Measurements from ENCODE around the gene TRAF6.

TRAF6 gene

DNA sequence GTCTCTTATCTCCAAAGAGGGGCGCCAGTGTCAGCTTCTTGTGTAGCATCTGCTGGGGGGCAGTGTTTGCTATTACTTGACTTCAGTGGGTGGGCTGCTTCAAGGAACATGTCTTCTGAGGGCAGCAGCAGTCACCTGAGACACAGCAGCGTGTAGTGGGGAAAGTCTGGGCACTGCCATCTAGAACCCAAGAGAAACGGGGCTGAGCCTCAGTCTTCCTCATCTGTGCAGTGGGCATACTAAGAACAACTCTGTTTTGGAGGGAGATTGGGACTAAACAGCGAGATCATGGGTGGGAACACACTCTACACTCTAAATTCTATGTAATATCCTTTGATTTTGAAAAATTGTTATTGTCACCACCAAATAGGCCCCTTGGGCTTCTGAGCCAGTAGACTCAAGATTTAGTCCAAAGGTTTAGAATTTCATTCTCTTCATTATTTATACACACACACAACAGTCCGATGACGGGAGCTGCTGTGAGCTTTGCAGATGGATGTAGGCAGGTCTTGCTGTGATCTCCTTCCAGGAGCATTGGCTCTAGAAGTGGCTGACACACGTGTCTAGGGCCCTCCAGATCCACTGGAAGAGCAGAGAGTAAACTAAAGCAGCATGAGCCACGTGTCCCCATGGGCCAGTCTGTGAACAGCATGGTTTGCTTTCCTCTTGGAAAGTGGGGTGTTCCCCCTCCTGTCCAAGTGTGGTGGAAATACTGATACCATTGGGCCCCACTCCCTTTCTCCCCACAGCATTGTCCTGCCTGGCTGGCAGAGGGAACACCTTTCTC, 51.8 kb downstream of the TRAF6 start:
- no peak for DNase-seq (ENCODE audit: low spot score)

GRCh38 chr11:36456156-36456555, 53.9 kb downstream of the TRAF6 start:
- no peak for DNase-seq (ENCODE audit: low spot score)

GRCh38 chr11:36455658-36456111, 54.4 kb downstream of the TRAF6 start:
- DNase-seq (ENCODE audit: low spot score): peak; percentile 59

- no peak for DNase-seq (ENCODE audit: low spot score)
These were observed 55.0 kb downstream of the TRAF6 start for GRCh38 chr11:36454941-36455631.

GRCh38 chr11:36454551-36454940, 55.5 kb downstream of the TRAF6 start:
- no peak for DNase-seq (ENCODE audit: low spot score)

- no peak for DNase-seq (ENCODE audit: low spot score)
These were observed 56.4 kb downstream of the TRAF6 start for GRCh38 chr11:36453678-36454077.

GRCh38 chr11:36452961-36453360, 57.1 kb downstream of the TRAF6 start:
- DNase-seq (ENCODE audit: low spot score): no peak

DNA sequence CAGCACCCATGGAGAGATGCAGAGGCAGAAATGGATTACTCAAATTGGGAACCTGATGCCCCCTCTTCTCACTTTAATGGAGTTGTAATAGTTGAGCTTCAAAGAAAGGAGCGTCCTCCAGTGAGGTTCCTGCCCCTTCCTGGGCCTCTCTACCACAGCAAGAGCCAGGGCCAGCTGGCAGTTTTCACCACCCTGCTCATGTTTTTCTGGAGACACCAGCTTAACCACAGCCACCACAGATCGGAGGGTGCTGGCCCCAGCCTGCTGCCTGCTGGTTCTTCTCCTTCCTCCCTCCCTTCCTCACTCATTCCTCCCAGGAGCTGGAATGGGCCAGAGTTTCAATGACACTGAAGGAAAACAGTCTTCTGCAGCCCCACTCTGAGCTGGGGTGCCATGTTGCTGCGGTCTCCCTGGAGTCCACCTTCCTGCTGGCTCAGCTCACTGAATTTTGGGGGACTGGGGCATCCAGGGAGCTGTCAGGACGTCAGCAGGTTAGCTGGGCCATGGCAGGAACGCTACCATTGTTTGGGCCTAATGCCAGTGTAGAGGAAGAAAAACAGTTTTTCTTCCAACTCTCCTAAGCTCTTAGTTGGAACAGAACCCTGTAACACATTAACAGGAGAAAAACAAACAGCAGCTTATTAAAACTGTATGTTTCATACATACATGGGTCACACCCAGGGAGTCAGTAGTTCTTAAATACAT, 57.7 kb downstream of the TRAF6 start:
- no peak for DNase-seq (ENCODE audit: low spot score)

DNA sequence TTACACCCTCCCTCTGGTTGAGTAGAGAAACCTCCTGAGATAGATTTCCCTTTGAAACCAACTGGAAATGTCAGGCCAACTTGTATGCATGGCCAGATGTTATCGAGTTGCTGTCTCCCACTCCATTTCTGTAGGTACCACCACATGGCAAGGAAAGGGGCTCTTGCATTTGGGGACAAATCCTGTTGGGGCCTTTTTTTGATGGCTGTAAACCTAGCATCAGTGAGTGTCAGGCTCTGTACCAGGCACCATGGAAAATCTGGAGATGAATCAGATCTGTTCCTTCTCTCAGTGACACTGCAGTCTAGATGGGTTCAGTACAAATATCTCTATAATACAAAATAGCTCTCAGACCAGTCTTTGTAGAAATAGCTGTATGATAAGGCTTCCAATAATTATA, 58.4 kb downstream of the TRAF6 start:
- no peak for DNase-seq (ENCODE audit: low spot score)

- no peak for DNase-seq (ENCODE audit: low spot score)
These were observed 59.0 kb downstream of the TRAF6 start for GRCh38 chr11:36451045-36451444.

- DNase-seq (ENCODE audit: low spot score): no peak
These were observed 59.9 kb downstream of the TRAF6 start for GRCh38 chr11:36450110-36450572.

- DNase-seq (ENCODE audit: low spot score): no peak
These were observed 60.4 kb downstream of the TRAF6 start for GRCh38 chr11:36449561-36450096.

DNA sequence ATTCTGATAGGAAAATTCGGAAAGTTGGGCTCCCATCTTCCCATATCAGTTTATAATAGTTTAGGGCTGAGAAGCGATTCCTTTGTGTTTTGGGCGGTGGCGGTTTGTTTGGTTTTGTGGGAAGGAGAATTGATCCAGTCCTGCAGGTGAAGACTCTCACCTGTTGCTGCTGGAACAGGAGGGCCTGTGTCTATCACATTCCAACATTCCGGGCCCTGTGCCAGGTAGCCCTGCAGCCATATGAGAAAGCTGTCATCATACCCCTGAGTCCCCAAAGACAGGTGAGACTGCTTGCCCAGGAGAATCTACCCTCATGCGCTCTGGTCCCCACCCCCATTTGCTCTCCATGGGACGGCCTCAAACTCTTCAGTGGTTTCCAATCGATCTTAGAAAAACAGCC, 62.1 kb downstream of the TRAF6 start:
- no peak for DNase-seq (ENCODE audit: low spot score)

DNA sequence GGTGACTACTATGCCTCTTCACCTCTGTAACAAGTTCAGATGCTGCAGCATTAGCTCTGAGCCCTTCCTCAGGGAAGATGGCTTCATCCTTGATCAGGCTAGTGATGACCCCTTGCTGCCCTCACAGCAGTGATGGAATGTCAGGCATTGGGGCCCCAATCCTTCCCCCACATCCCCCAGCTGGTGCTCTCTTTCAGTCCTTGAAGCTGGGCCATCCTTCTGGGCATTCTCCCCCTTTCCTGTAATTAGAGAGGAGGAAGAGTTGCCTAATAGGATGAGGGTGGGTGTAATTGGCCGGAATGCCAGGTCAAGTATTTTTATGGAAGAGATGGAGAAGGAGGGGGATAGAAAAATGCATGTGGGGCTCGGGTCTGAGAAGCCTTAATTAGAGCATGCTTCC, 62.6 kb downstream of the TRAF6 start:
- DNase-seq (ENCODE audit: low spot score): no peak

DNA sequence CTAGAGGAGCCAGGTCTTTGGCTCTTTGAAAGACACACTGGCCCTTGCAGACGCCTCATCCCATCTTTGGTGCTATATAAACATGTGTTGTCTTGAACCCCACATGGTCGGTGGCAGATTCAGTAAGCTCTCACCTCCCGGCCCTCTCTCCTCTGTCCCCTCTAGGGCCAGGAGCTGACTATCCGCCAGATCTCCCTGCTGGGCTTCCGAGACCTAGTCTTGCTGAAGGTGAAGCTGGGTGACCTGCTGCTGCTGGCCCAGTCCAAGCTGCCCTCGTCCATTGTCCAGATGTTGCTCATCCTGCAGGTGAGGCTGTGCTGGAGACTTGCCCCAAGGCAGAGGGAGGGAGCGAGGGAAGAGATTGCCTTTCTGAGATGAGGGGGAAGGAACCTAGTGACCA, 63.9 kb downstream of the TRAF6 start:
- no peak for DNase-seq (ENCODE audit: low spot score)

DNA sequence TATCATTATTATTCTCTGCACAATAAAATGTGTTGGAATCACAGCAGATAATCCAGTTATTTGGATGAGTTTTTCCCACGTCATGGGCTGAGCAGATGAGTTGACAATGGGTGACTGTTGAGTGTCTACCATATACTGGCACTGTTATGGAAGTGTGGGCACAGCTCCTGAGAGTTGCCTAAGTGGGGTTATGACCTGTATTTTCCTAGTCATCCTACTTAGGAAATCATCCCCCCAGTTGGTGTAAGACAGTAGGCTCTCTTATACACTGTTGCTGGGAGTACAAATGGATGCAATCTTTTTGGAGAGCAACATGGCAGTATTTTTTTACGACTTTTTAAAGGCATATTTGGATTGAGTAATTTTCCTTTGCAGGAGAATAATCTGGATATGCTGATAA, 66.4 kb downstream of the TRAF6 start:
- no peak for DNase-seq (ENCODE audit: low spot score)

DNA sequence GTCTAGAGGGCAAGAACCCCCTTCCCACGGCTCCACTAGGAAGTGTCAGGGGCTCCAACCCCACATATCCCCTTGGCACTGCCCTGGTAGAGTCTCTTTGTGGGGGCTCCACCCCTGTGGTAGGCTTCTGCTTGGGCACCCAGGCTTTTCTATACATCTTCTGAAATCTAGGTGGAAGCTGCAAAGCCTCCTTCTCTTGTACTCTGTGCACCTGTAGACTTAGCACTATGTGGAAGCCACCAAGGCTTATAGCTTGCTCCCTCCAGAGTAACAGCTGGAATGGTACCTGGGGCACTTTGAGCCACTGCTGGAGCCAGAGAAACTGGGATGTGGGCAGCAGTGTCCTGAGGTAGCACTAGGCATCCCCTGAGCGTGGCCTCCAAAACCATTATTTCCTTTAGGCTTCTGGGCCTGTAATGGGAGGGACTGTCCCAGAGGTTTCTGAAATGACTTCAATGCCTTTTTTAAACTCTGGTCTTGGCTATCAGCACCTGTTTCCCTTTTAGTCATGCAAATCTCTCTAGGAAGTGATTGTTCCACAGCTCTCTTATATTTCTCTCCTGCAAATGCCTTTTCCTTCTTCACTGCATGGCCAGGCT, 68.4 kb downstream of the TRAF6 start:
- no peak for DNase-seq (ENCODE audit: low spot score)

DNA sequence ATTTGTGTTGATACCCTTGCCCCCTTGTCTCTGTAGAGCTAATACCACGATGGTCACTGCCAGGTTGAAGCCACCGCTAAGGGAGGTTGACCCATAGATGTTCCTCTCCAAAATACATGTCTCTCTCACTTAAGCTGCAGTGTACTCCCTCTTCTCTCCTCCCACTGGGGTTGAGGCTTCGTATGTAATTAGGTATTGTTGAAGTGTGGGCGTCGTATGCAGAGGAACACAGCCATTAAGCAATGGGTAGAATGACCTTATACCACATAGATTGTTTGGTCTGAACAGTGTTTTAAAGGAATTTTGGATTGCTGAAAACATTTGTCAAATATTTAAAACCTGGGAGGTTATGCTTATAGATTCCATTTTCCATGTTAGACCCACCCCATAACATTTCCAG, 71.9 kb downstream of the TRAF6 start:
- no peak for DNase-seq (ENCODE audit: low spot score)

DNA sequence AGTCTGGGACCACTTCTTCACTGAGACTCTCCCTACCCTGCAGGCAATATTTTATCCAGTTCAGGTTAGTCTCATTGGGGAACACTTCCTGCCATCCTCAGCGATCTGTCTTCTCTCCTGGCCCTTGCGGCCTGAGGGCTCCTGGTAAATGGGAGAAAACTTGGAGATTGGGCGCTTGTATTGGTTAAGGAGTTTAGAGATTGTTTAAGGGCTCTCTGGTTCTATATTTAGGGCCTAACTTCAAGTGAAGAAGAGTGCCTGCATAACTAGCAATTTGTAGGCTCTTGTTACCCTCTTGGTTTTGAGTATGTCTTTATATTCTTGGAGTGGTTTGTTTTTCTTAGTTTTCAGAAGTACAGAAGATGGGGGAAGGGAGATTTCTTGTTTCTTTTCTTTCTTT, 72.7 kb downstream of the TRAF6 start:
- DNase-seq (ENCODE audit: low spot score): no peak
